ENCODE data around the gene PTOV1.

PTOV1 gene

GRCh38 chr19:49837425-49837824, 13.5 kb upstream of the PTOV1 start:
- Mint-ChIP-seq H3K36me3 (ENCODE audit: low read depth) (peaks cover 62% of the 10 kb centered on the region), H3K9me3 (no peaks in the 10 kb centered on the region), H3K27me3 (ENCODE audit: low read depth, poor library complexity) (peaks cover 11% of the 10 kb centered on the region), H3K4me3 (no peak overlapping the region), H3K4me1 (peaks cover 26% of the 10 kb centered on the region), H3K27ac (peak overlapping the region; percentile 94)
- no peak for TF ChIP-seq CTCF (IDR thresholded peaks at IDR 0.05)
- no peak for DNase-seq

GRCh38 chr19:49838885-49839588, 11.9 kb upstream of the PTOV1 start:
- Mint-ChIP-seq H3K27ac (peak overlapping the region; percentile 59), H3K4me3 (no peak overlapping the region), H3K36me3 (ENCODE audit: low read depth) (peaks cover 53% of the 10 kb centered on the region), H3K4me1 (peaks cover 20% of the 10 kb centered on the region), H3K9me3 (no peaks in the 10 kb centered on the region), H3K27me3 (ENCODE audit: low read depth, poor library complexity) (peaks cover 8% of the 10 kb centered on the region)
- no peak for TF ChIP-seq CTCF (IDR thresholded peaks at IDR 0.05)
- no peak for DNase-seq

- Mint-ChIP-seq H3K36me3 (ENCODE audit: low read depth) (peaks cover 53% of the 10 kb centered on the region), H3K4me1 (peaks cover 17% of the 10 kb centered on the region), H3K27ac (no peak overlapping the region), H3K9me3 (no peaks in the 10 kb centered on the region), H3K27me3 (ENCODE audit: low read depth, poor library complexity) (peaks cover 8% of the 10 kb centered on the region), H3K4me3 (no peak overlapping the region)
- DNase-seq: no peak
- TF ChIP-seq CTCF (IDR thresholded peaks at IDR 0.05): no peak
Measured at GRCh38 chr19:49839713-49840112, 11.2 kb upstream of the PTOV1 start.

GRCh38 chr19:49840321-49840720, 10.6 kb upstream of the PTOV1 start:
- Mint-ChIP-seq H3K27me3 (ENCODE audit: low read depth, poor library complexity) (peaks cover 8% of the 10 kb centered on the region), H3K4me1 (peaks cover 12% of the 10 kb centered on the region), H3K27ac (peak overlapping the region; percentile 98), H3K4me3 (no peak overlapping the region), H3K9me3 (no peaks in the 10 kb centered on the region), H3K36me3 (ENCODE audit: low read depth) (peaks cover 47% of the 10 kb centered on the region)
- no peak for DNase-seq
- TF ChIP-seq CTCF (IDR thresholded peaks at IDR 0.05): no peak

GRCh38 chr19:49840736-49841249, 10.2 kb upstream of the PTOV1 start:
- DNase-seq: no peak
- H3K4me1 Mint-ChIP-seq: peaks cover 12% of the 10 kb centered on the region
- H3K36me3 Mint-ChIP-seq (ENCODE audit: low read depth): peaks cover 47% of the 10 kb centered on the region
- no peak for TF ChIP-seq CTCF (IDR thresholded peaks at IDR 0.05)
- peak overlapping the region; percentile 98 for H3K27ac Mint-ChIP-seq
- H3K4me3 Mint-ChIP-seq: no peak overlapping the region
- H3K27me3 Mint-ChIP-seq (ENCODE audit: low read depth, poor library complexity): peaks cover 8% of the 10 kb centered on the region
- no peaks in the 10 kb centered on the region for H3K9me3 Mint-ChIP-seq

GRCh38 chr19:49843265-49843664, 7.7 kb upstream of the PTOV1 start:
- no peak overlapping the region for H3K27ac Mint-ChIP-seq
- H3K27me3 Mint-ChIP-seq (ENCODE audit: low read depth, poor library complexity): no peaks in the 10 kb centered on the region
- no peak for DNase-seq
- peaks cover 7% of the 10 kb centered on the region for H3K9me3 Mint-ChIP-seq
- H3K36me3 Mint-ChIP-seq (ENCODE audit: low read depth): peaks cover 46% of the 10 kb centered on the region
- no peak for TF ChIP-seq CTCF (IDR thresholded peaks at IDR 0.05)
- H3K4me1 Mint-ChIP-seq: peaks cover 7% of the 10 kb centered on the region
- H3K4me3 Mint-ChIP-seq: no peak overlapping the region

All from nephron progenitor cell (in vitro differentiated cells).